Measurements from ENCODE around the gene UBE2D3.

UBE2D3 gene

DNA sequence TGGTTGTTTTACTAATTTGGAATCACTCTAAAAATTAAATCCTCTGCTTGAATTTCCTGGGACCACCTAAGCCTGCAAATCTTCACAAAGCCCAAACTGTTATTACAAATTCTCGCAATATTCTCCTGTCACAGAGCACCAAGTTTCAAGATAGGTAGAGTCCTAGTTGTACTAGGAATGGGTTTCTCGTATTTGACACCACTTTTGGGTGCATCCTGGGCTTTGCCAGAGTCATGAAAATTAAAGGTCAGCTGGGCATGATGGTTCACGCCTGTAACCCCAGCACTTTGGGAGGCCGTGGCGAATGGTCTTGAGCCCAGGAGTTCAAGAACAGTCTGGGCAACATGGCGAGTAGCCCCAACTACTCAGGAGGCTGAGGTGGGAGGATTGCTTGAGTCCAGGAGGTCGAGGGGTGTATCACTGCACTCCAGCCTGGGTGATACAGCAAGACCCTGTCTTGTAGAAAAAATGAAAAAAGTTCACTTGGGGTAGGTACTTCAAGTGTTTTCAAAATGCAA lies 36.0 kb downstream of the UBE2D3 start:
- no peak for DNase-seq (ENCODE audit: low read depth)

DNA sequence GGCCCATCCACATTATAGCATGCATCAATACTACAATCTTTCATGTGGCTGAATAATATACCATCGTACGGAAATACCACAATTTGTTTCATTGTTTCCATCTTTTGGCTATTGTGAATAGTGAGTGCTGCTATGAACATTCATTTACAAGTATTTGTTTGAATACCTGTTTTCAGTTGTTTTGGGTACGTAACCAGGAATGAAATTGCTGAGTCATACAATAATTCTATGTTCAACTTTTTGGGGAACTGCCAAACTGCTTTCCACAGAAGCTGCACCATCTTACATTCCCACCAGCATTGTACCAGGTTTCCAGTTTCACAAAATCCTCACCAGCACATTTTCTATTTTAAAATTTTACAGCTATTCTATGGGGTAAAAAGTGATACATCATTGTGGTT lies 38.0 kb downstream of the UBE2D3 start:
- no peak for DNase-seq (ENCODE audit: low read depth)

DNA sequence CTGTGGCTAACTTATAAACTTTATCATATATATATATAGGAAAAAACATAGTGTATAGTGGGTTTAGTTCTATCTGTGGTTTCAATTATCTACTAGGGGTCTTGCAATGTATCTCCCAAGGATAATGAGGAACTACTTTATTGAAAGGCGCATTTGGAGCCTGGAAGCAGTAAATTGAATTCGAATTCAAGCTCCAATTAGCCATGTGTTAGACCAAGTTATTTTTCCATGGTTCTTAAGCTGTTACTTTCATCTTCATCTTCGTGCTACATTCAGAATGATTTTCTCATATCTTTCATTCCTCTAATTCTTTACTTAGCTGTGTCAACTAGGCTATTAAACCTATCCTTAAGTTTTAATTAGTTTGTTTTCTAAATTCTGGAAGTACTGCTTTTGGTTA lies 39.4 kb downstream of the UBE2D3 start:
- DNase-seq (ENCODE audit: low read depth) = no peak

DNA sequence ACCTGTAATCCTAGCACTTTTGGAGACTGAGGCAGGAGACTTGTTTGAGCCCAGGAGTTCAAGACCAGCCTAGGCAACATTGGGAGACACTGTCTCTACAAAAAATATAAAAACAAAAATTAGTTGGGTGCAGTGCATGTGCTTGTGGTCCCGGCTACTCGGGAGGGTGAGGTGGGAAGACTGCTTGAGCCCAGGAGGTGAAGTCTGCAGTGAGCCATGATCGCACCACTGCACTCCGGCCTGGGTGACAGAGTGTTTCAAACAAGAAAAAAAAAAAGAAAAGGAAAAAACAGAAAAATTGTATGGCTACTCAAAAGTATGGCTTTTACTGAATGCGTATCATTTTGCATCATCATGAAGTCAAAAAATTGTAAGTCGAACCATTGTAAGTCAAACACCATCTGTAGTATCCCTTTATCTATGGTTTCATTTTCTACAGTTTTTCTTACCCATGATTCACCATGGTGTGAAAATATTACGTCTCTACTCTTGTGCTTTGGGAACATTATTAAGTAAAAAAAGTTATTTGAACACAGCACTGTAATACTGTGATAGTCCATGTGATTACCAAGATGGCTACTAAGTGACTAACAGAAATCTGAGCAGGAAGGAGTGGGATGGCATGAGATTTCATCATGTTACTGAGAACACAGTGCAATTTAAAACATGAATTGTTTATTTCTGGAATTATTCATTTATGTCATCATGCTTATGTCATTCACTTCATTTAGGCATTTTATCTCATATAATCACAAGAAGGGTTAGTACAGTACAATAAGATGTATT lies 40.1 kb downstream of the UBE2D3 start:
- peak; percentile 6 for DNase-seq (ENCODE audit: low read depth)

DNA sequence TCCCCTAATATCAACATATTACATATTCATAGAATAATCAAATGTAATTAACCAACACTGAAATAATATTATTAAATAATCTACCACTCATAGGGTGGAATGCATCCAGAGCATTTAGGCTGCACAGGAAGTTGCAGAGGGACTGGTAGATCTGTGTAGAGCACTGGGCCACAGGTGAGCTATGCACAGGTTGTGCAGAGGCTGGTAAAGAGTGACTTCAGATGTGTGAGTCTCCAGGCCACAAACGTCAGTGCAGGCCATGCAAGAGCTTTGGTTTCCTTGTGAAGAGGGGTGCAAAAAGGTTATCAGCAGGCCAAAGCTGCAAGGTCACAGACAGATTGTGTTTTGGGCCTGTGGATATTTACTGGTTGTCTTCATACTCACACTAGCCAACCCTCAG lies 41.1 kb downstream of the UBE2D3 start:
- DNase-seq (ENCODE audit: low read depth) = no peak

DNA sequence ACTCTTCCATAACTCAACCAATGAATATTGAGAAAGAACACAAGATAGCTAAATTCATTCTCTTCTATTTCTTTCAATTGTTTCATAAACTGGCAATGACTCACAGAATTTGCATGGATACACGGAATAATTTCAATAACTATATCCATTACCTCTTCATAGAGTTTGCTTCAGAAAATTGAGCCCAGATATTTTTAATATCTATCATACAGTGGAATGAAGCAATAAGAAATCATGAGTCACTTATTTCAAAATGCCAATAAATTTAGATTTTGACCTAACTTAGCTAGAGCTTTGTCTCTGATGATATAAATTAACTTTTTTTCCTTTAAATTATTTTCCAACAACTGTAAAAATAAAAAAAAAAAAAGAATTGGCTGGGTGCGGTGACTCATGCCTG lies 44.3 kb downstream of the UBE2D3 start:
- DNase-seq (ENCODE audit: low read depth) = no peak

DNA sequence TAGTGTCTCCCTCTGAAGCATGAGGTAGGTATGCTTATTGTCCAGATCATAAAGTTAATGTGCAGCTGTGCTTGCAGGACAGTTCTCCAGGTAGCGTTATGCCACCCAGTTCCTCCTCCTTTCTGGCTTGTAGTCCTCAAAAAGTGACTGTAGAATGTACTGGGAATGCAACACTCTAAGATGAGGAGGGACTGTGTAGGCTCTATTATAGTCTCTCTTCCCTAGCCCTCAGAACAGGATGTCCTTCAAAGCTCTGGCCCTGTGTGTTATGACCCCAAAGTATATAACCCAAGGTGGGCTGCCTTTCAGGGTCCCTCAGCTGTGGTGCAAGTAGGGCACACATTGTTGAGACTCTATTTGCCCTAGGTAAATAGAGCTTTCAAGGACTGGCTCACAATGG lies 45.8 kb downstream of the UBE2D3 start:
- DNase-seq (ENCODE audit: low read depth) = no peak

DNA sequence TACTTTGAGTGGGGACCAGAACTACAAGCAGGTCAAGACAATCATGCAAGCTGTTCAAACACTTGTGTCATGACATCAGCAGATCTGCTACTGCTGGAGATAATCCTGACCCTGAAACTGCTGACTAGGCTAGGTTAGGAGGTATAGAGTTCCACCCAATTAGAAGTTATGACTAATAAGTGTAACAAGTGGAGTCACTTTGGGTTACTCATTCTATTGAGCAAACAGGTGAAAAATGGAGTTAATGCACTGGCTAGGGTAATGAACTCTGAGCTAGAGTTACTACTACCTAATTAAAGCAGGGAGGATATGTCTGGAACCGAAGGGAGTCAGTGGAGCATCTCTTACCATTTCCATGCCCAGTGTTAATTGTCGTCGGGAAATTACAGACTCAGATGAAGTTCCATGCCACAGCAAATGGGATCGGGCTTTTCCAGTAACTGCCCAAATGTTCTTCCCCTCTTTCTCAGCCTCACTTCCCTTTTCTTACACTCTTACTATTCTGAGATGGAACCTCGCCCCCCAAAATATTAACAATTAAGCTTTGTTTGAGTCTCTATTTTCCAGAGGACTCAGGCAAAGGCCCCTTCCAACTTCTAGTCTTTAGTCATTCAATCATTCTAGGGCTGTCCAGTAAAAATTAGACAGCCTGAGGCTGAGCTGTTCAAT lies 46.7 kb downstream of the UBE2D3 start:
- no peak for DNase-seq (ENCODE audit: low read depth)

DNA sequence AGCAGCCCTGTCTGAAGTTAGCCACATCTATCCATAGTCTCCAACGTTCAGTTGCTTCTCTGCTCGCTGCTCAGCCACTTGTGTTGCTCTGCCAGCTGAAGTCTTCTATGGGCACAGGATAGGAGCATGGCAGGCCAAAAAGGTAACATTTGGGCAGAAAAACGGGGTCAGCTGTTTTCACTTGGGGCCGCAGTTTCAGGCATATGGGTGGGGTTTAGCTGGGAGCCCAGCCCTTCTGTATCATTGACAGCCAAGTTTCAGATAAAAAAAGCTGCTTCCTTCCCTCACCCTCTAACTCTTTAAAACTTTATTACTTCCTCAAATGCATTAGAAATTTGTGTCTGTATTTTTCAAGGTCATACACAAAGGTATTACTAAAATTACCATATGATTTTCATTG lies 48.1 kb downstream of the UBE2D3 start:
- no peak for DNase-seq (ENCODE audit: low read depth)

DNA sequence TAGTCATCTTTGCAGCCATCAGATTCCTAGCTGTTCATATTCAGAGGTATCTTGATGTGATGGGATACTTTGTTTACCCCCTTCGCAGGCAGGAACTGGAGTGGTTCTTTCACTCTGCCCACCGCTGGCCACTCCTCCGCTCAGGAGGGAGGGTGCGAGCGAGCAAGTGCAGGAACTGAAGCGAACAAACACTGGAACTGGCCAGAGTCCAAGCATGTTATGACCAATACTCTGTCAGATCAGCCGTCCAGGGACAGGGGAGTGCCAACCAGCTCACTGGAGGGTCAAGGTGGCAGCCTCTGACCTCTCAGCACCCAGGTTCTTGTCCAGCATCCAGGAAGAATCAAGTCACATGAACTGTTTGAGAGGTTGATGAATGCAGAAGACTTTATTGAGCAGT lies 48.6 kb downstream of the UBE2D3 start:
- DNase-seq (ENCODE audit: low read depth) = no peak

DNA sequence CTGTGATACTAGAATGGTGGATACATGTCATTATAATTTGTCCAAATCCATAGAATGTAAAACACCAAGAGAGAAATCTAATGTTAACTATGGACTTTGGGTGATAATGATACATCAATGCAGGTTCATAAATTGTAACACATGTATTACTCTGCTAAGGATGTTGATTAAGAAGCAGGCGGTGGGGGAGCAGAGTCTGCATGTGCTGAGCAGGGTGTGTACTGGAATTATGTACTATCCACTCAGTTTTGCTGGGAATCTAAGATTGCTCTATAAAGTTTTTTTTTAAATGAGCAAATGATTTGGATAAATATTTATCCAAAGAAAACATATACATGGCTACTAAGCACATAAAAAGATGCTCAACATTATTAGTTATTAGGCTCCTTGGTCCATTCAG lies 51.5 kb downstream of the UBE2D3 start:
- DNase-seq (ENCODE audit: low read depth) = no peak

DNA sequence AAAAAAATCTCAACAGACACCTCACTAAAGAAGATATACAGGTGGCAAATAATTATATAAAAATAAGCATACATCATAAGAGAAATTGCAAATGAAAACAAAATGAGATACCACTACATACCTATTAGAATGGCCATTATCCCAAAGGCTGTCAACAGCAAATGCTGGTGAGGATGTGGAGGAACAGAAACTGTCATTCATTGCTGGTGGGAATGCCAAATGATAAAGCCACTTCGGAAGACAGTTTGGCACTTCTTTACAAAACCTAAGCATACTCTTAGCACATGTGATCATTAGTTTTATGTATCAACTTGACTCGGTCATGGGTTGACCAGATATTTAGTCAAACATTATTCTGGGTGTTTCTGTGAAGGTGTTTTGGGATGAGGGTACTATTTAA lies 53.1 kb downstream of the UBE2D3 start:
- DNase-seq (ENCODE audit: low read depth) = no peak

DNA sequence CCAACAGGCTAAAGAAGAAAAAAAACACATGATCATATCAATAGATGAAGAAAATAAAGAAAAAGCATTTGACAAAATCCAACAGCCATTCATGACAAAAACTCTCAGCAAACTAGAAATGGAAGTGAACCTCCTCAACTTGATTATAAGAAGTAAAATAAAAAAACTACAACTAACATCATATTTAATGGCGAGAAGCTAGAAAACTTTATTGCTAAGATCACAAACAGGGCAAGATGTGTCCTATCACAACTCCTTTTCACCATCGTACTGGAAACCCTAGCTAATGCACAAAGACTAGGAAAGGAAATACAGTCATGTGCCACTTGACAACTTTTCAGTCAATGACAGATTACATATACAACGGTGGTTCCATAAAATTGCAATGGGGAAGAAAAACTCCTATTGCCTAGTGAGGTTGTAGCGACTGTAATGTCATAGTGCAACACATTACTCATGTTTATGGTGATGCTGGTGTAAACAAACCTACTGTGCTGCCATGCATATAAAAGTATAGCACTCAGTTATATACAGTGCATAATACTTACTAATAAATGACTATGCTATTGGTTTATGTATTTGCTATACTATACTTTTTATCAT lies 54.5 kb downstream of the UBE2D3 start:
- no peak for DNase-seq (ENCODE audit: low read depth)

DNA sequence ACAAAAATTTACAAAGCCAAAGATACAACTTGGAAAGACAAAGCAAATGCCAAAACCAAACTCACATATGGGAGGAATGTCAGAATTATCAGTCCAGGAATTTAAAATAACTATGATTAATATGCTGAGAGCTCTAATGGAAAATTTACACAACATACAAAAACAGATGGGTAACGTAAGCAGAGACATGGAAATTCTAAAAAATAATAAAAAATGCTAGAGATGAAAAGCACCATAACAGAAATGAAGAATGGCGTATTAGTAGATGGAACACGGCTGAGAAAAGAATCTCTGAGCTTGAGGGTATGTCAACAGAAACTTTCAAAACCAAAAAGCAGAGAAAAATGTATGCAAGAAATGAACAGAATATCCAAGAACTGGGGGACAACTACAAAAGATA lies 62.5 kb downstream of the UBE2D3 start:
- DNase-seq (ENCODE audit: low read depth) = no peak

DNA sequence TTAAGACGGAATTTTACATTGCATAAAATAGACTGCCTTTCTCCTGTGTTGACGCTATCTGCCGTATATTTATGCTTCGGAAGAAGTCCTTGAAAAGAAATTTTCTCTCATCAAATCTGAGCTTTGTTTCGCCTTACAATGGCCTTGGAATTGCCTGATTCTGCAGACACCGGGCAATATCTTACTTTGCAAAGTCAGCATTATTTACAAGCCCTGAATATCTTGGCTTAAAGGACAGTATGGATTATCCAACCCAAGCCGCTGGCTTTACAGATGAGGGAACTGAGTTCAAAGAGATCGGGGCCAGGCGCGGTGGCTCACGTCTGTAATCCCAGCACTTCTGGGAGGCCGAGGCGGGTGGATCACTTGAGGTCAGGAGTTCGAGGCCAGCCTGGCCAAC lies 65.4 kb downstream of the UBE2D3 start:
- DNase-seq (ENCODE audit: low read depth) = no peak

DNA sequence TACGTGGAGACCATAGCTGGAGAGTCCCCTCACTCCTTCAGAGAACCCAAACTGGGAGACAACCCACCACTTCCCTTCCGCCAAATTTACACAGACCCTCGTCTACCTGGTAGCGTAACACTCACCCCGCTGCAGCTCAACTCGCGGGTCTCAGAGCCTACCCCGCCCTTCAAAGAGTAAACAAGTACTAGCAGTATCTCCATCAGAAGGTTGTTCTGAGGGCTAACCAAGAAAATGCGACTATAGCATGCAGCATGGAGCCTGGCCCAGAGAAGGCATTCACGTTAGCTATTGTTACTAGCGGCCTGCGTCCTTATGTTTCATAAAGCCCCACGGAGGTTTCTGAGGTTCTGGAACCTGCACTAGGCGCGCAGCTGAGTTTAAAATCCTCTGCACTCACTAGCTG lies 66.1 kb downstream of the UBE2D3 start:
- DNase-seq (ENCODE audit: low read depth) = no peak

DNA sequence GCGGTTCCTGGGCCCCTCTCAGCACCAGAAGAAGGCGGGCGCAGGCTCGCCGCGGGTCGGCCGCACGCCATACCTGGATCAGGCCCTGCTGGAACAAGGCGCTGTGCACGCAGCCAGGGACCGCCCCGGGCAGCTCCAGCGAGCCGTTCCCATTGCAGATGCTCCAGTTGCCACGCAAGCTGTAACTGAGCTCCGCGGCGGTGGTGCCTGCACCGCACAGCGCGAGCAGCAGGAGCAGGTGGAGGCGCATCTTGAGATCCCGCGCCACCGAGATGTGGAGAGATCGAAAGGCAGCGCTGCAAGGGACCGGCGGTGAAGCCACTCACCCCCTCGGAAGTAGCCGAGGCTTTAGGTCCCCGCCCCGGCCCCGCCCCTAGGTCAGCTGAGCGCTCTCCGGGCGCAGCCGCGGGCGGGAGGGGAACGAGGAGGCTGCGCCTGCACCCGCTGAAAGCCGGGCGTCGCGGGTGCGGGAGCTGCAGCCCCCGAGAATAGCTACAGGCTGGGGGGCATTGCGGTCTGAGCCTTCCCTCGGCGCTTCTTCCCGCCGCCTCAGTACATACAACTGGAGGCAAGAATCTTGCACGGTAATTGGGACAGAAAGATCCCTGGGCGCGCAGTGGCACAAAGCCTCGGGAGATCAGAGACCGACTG lies 66.6 kb downstream of the UBE2D3 start, which contains the start of gene MANBA:
MANBA (minus strand) TSS at position 324 of the 651 bp plus-strand sequence; CDS start at position 250, 74 bp downstream.
- peak; percentile 67 for DNase-seq (ENCODE audit: low read depth)

DNA sequence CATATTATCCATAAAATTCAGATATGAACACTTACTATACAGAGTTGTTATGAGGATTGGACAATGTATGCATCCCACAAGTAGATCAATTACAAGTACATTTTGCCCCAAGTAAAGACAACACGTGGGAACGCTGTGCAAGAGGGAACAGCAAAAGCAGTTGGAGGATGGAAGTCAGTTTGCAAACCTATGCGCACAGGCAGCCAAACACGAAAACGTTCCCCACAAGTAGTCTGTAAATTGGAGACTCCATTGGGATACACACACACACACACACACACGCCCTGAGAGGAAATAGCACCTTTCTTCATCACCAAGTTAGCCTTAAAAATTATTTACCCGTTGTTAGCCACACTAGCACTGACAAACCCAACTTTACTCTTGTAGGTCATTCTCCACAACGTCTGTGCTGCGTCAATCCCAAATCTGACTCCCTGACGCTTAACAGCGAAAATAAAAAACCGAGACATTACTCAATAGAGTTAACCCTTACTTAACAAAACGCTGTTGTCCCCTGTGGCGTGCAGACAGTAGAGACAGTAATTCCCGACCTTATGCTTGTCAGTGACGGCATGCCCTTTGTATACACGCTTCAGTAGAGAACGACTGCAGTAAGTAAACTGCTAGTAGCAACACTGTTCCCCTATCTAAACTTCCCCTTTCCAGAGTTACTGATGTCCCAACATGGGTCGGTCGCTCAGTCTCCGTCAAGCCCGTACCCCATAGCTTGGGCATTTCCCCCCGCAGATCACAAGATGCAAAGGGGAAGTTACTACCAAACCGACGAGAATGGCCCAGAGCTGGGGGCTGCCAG lies 67.3 kb downstream of the UBE2D3 start:
- no peak for DNase-seq (ENCODE audit: low read depth)

DNA sequence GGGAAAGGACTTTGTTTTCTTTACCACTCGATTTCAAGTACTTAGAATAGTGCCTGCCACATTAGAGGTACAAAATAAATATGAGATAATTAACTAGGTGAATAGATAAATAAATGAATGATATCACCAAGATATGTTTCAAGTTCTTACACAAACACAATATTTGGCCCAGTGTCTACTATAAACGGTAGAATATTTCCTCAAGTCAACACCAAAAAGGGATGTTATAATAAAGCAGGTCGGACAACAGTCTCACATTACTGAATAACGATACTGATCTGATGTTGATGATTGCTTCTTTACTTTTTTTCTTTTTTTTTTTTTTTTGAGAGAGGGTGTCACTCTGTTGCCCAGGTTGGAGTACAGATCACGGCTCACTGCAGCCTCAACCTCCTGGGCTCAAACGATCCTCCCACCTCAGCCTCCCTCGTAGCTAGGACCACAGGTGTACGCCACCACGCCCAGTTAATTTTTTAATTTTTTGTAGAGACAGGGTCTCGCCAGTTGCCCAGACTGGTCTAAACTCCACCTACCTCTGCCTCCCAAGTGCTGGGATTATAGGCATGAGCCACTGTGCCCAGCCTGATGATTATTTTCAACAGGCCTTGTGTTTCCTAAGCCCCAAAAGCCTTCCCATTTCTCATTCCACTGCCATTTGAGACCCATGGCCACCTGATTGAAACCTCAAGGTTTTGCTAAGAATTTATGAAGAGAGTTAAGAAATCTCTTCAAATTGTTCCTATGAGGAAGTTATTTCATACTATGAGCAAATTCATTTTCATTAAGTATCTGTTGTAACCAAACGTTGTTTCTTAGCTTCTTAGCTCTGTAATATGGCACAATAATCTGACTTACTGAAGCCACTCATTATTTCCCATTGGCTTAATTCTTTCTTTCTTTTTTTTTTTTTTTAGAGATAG lies 68.8 kb downstream of the UBE2D3 start:
- no peak for DNase-seq (ENCODE audit: low read depth)

DNA sequence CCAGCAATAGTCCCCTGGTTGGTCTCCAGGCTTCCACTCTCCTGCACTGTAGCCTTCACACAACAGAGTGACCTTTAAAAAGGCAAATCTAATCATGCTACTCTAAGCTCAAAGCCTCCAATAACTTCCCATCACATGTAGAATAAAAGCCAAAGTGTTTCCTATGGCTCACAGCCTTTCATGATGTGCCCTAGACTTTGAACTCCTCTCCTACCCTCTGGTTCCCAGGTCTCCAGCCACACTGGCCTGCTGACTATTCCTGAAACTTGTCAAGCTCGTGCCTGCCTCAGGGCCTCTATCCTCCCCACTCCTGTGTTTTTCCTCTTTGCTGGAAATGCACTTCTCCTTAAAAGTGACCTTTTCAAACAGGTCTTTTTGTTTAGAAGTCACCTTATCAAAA lies 69.7 kb downstream of the UBE2D3 start:
- DNase-seq (ENCODE audit: low read depth) = no peak

DNA sequence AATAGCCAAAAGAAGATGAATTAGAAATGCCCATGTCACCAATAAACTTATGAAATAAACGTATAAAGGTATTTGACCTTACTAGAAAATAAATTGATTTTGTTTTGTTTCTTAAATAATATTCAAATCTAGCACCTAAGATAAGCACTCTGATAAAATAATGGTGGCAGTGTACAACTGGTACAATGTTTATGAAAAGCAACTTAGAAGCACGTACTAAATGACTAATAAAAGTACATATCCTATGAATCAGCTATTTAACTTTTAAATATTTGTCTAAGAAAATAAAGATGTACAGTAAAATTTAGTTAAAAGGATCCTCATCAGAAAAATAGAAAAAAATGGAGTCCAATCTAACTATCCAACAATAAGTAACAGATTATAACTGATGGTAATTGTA lies 73.3 kb downstream of the UBE2D3 start:
- DNase-seq (ENCODE audit: low read depth) = no peak

All from stimulated activated CD4-positive, alpha-beta T cell treated with anti-CD3 and anti-CD28 coated beads, Interleukin-2, amount 100 ng/mL, for 4 hours (primary cell).